Mammary microvascular endothelial cell (primary cell): Measurements from ENCODE around the gene IRX4. TPM values are rescaled to one million over a fixed set of nuclear protein-coding genes. Genes with fewer than 3 reads are reported as not detected.

Source experiments
- total RNA-seq: library from RNA; depleted of rRNA; stranded (reverse); fragments of >200 nt; gene quantifications from 2 replicates; pipeline ENCODE4 v1.2.3, GENCODE V29; 2015

The IRX4 gene
- not detected in 2 replicates for total RNA-seq

GRCh38 chr5:1882337-1883119, at the start of gene IRX4:
TSS of gene IRX4 (minus strand) at chr5:1882925. CDS start at chr5:1882647, 278 bp downstream.

Other genes with a start within 250 kb of the IRX4 start
- 54.1 and 55.1 TPM in 2 replicates for gene MRPL36, start 83.1 kb downstream of the IRX4 start, total RNA-seq
- gene NDUFS6, start 81.5 kb downstream of the IRX4 start, total RNA-seq, result 70.3 and 88.9 TPM in 2 replicates